Loucy (cell line): Measurements from ENCODE around the gene OS9.
A peak's percentile ranks its signal among the peaks of the same experiment; 100 is the strongest.

Source experiments
- H2AFZ ChIP-seq: fragments of 200-600 bp; sonication (generic); 2 replicates; pipeline ENCODE4 v1.6.0; 2016; ENCODE audit warnings: antibody characterized with exemption, mild to moderate bottlenecking, low read length, moderate library complexity
- H3F3A ChIP-seq: fragments of 200-600 bp; 2 replicates; pipeline ENCODE4 v1.6.0; 2016; ENCODE audit warnings: antibody characterized with exemption, low read depth, mild to moderate bottlenecking
- H3K27me3 ChIP-seq: fragments of 200-600 bp; sonication (generic); 2 replicates; pipeline ENCODE4 v1.6.1; 2014; ENCODE audit warnings: low read length, mild to moderate bottlenecking; ENCODE audit not compliant: insufficient read depth, poor library complexity, severe bottlenecking
- H3K36me3 ChIP-seq: fragments of 200-600 bp; sonication (generic); 2 replicates; pipeline ENCODE4 v1.6.1; 2016; ENCODE audit warnings: low read length; ENCODE audit not compliant: insufficient read depth
- H3K4me1 ChIP-seq: fragments of 200-600 bp; sonication (generic); 2 replicates; pipeline ENCODE4 v1.5.1; 2014; ENCODE audit warnings: low read length, mild to moderate bottlenecking; ENCODE audit not compliant: insufficient read depth, poor library complexity, severe bottlenecking
- H3K4me2 ChIP-seq: fragments of 200-600 bp; sonication (generic); 2 replicates; pipeline ENCODE4 v1.6.0; 2014; ENCODE audit warnings: antibody characterized with exemption, low read length, low read depth, mild to moderate bottlenecking; ENCODE audit not compliant: poor library complexity, severe bottlenecking
- H3K4me3 ChIP-seq: fragments of 200-600 bp; sonication (generic); 2 replicates; pipeline ENCODE4 v1.5.1; 2014; ENCODE audit warnings: low read length, mild to moderate bottlenecking, mixed read lengths; ENCODE audit not compliant: poor library complexity, severe bottlenecking
- H3K79me2 ChIP-seq: fragments of 200-600 bp; sonication (generic); 2 replicates; pipeline ENCODE4 v1.6.1; 2014; ENCODE audit warnings: low read length; ENCODE audit not compliant: insufficient read depth
- H3K9ac ChIP-seq: fragments of 200-600 bp; sonication (generic); 2 replicates; pipeline ENCODE4 v1.6.0; 2014; ENCODE audit warnings: mild to moderate bottlenecking, low read depth, low read length, moderate library complexity; ENCODE audit not compliant: poor library complexity, severe bottlenecking
- H3K9me2 ChIP-seq: fragments of 200-600 bp; sonication (generic); replicated peaks from 2 replicates; pipeline ENCODE4 v1.6.1; 2016; ENCODE audit warnings: low read depth, low read length, mixed read lengths
- H3K9me3 ChIP-seq: fragments of 200-600 bp; sonication (generic); 2 replicates; pipeline ENCODE4 v1.6.1; 2014; ENCODE audit warnings: mild to moderate bottlenecking, antibody characterized with exemption, low read length, low read depth; ENCODE audit not compliant: insufficient read depth
- H4K20me1 ChIP-seq: fragments of 200-600 bp; sonication (generic); 2 replicates; pipeline ENCODE4 v1.6.0; 2014; ENCODE audit warnings: antibody characterized with exemption, low read length, mild to moderate bottlenecking; ENCODE audit not compliant: insufficient read depth, poor library complexity, severe bottlenecking
- CTCF ChIP-seq: fragments of 200-600 bp; sonication (generic); conservative IDR thresholded peaks from 2 replicates; pipeline ENCODE4 v1.5.1; 2014; ENCODE audit warnings: mild to moderate bottlenecking, antibody characterized with exemption, low read length
- EZH2phosphoT487 ChIP-seq: fragments of 200-600 bp; IDR thresholded peaks from 2 replicates; pipeline ENCODE4 v1.6.1; 2018; ENCODE audit warnings: antibody characterized with exemption, mild to moderate bottlenecking, moderate library complexity, borderline replicate concordance

The OS9 gene

GRCh38 chr12:57759360-57759980 is 65.5 kb downstream of the OS9 start:
- no peak overlapping the region for H2AFZ ChIP-seq
- no peak overlapping the region for H3K4me3 ChIP-seq
- peaks cover 9% of the 10 kb centered on the region for H3K4me1 ChIP-seq
- no peak overlapping the region for H3K9ac ChIP-seq
- H3F3A ChIP-seq = no peaks in the 10 kb centered on the region
- H3K79me2 ChIP-seq = peaks cover 14% of the 10 kb centered on the region
- H3K4me2 ChIP-seq = no peak overlapping the region
- no peaks in the 10 kb centered on the region for H3K27me3 ChIP-seq
- no peaks in the 10 kb centered on the region for H3K9me3 ChIP-seq
- peaks cover 20% of the 10 kb centered on the region for H4K20me1 ChIP-seq
- H3K36me3 ChIP-seq = no peaks in the 10 kb centered on the region; the same call in 1 of the 2 replicates
- H3K9me2 ChIP-seq = no peaks in the 10 kb centered on the region
- TF ChIP-seq CTCF (peak; percentile 73), EZH2phosphoT487 (no peak)

DNA sequence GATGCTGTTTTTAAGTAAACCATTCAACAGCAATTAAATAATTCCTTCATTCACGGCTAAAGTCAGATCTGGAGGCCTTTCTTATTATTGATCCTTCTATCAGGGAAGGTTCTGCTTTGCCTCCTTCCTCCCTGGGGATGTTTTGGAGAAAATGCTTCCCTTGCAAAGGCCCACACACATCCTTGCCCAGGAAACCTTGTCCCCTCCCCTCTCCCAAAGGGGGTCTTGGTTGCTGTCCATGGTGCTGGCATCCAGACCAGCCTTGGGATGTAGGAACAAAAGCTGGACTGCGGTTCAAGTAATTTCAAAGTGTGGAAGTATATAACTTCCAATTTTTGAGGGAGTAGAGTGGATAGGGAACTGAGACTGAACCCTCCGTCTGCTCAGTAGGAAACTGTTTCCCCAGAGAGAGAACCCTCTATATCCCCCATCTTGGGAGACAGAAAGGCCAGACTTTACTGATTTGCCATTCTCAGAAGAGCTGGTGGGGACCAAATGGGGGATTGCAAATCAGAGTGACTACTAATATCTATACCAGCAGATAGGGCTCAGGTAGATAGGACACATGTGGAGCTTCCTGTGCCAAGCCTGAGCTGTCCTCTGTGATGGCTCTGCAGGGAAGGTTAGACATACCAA is 66.5 kb downstream of the OS9 start:
- Histone ChIP-seq H3K27me3 (no peaks in the 10 kb centered on the region), H3K9me2 (no peaks in the 10 kb centered on the region), H3K4me1 (peaks cover 8% of the 10 kb centered on the region), H4K20me1 (peaks cover 20% of the 10 kb centered on the region), H3K9me3 (no peaks in the 10 kb centered on the region), H3K4me2 (no peak overlapping the region), H2AFZ (no peak overlapping the region), H3K4me3 (no peak overlapping the region), H3K79me2 (peaks cover 14% of the 10 kb centered on the region), H3K36me3 (no peaks in the 10 kb centered on the region; the same call in 1 of the 2 replicates), H3F3A (no peaks in the 10 kb centered on the region), H3K9ac (no peak overlapping the region)
- TF ChIP-seq EZH2phosphoT487 = no peak
- no peak for TF ChIP-seq CTCF

DNA sequence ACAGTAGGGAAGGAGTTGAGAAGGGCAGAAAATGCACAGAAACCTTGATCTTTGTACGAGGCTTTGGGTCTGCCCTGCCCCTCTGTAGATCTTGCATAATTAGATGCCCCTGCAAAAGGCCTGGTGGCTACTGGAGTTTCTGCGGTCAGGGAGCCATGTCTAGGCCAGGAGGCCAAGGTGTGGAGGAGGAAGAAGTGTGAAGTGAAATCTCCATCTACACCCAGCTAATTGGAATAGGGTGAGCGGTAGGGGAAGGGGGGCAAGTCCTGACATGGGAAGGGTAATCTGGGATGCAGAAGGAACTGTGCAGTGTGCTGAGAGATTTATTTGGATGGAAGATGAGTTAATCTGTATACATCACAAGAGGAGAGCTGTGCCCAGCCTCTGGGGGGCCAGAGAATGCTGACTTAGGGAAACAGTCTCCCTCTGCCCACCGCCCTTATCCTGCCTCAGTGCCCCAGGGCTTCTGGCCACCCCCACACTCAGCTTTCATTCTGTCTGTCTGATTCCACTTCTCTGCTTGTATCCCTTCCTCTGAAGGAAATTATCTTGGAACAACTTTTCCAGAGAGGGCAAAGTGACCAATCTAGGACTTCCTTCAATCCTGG is 67.6 kb downstream of the OS9 start:
- TF ChIP-seq EZH2phosphoT487 (no peak), CTCF (no peak)
- H4K20me1 ChIP-seq = peaks cover 14% of the 10 kb centered on the region
- no peaks in the 10 kb centered on the region for H3F3A ChIP-seq
- no peak overlapping the region for H3K9ac ChIP-seq
- H3K4me2 ChIP-seq = no peak overlapping the region
- H3K79me2 ChIP-seq = peaks cover 5% of the 10 kb centered on the region; the same call in 1 of the 2 replicates
- H3K36me3 ChIP-seq = no peaks in the 10 kb centered on the region; the same call in 1 of the 2 replicates
- no peaks in the 10 kb centered on the region for H3K27me3 ChIP-seq
- H2AFZ ChIP-seq = no peak overlapping the region
- no peaks in the 10 kb centered on the region for H3K9me3 ChIP-seq
- no peaks in the 10 kb centered on the region for H3K9me2 ChIP-seq
- no peak overlapping the region for H3K4me3 ChIP-seq
- H3K4me1 ChIP-seq = peaks cover 2% of the 10 kb centered on the region
